Keratinocyte (primary cell): ENCODE measurements around the gene PAX1. TPM values are rescaled to one million over a fixed set of nuclear protein-coding genes. Genes with fewer than 3 reads are reported as not detected.

ENCODE experiments used
- DNase-seq: peaks from one replicate; pipeline ENCODE4 v3.0.0-alpha.2; 2011; ENCODE audit warnings: low read depth, missing footprints, low spot score
- FAIRE-seq: peaks from 2 replicates; lab custom pipeline; 2011; peaks lifted over from hg19 to GRCh38; lab: Jason Lieb, UNC
- H2AFZ ChIP-seq: 2 replicates; pipeline ENCODE4 v1.6.0; 2012; ENCODE audit warnings: low read length, control low read depth, inconsistent platforms; ENCODE audit not compliant: control insufficient read depth
- H3K27ac ChIP-seq: 2 replicates; pipeline ENCODE4 v1.5.1; 2011; ENCODE audit warnings: low read length; ENCODE audit not compliant: control insufficient read depth, insufficient read depth
- H3K27me3 ChIP-seq: 3 replicates; pipeline ENCODE4 v1.6.0; 2011; ENCODE audit warnings: low read length; ENCODE audit not compliant: control insufficient read depth, insufficient read depth; ENCODE audit errors: extremely low read depth
- H3K36me3 ChIP-seq, 2 experiments: 2 replicates in 1 of 2; 3 replicates in 1 of 2; pipeline ENCODE4 v1.5.1; 2011; ENCODE audit warnings: low read length in 2 of 2, mild to moderate bottlenecking in 1 of 2; ENCODE audit not compliant: control insufficient read depth in 2 of 2, insufficient read depth in 2 of 2; ENCODE audit errors: extremely low read depth in 1 of 2
- H3K4me1 ChIP-seq: 3 replicates; pipeline ENCODE4 v1.5.1; 2011; ENCODE audit warnings: low read length; ENCODE audit not compliant: control insufficient read depth, insufficient read depth; ENCODE audit errors: extremely low read depth
- H3K4me2 ChIP-seq: 3 replicates; pipeline ENCODE4 v1.6.0; 2011; ENCODE audit warnings: low read depth, low read length; ENCODE audit not compliant: control insufficient read depth, insufficient read depth; ENCODE audit errors: extremely low read depth
- H3K4me3 ChIP-seq, 3 experiments: fragments of 200-600 bp in 1 of 3; sonication (generic) in 1 of 3; 2 replicates in 2 of 3; 3 replicates in 1 of 3; pipeline ENCODE4 v1.5.1; 2011 to 2016; ENCODE audit warnings: low read length in 3 of 3, mild to moderate bottlenecking in 3 of 3, control low read depth in 2 of 3, inconsistent platforms in 1 of 3, low read depth in 1 of 3, mixed read lengths in 1 of 3, mixed run types in 1 of 3, moderate library complexity in 1 of 3; ENCODE audit not compliant: control insufficient read depth in 2 of 3, insufficient read depth in 2 of 3; ENCODE audit errors: extremely low read depth in 1 of 3
- H3K79me2 ChIP-seq: 2 replicates; pipeline ENCODE4 v1.6.0; 2012; ENCODE audit warnings: low read length; ENCODE audit not compliant: control insufficient read depth, insufficient read depth
- H3K9ac ChIP-seq: 3 replicates; pipeline ENCODE4 v1.6.0; 2011; ENCODE audit warnings: low read length; ENCODE audit not compliant: control insufficient read depth, insufficient read depth; ENCODE audit errors: extremely low read depth
- H3K9me1 ChIP-seq: 3 replicates; pipeline ENCODE4 v1.6.0; 2011; ENCODE audit warnings: low read length; ENCODE audit not compliant: control insufficient read depth, insufficient read depth; ENCODE audit errors: extremely low read depth
- H3K9me3 ChIP-seq: 2 replicates; pipeline ENCODE4 v1.5.1; 2012; ENCODE audit warnings: low read depth, low read length; ENCODE audit not compliant: control insufficient read depth
- H4K20me1 ChIP-seq: 3 replicates; pipeline ENCODE4 v1.6.0; 2011; ENCODE audit warnings: low read length; ENCODE audit not compliant: control insufficient read depth, insufficient read depth; ENCODE audit errors: extremely low read depth
- CTCF ChIP-seq, 3 experiments: IDR thresholded peaks in 1 of 3; conservative IDR thresholded peaks in 1 of 3; optimal IDR thresholded peaks in 1 of 3; 2 replicates in 2 of 3; 3 replicates in 1 of 3; pipeline versions ENCODE3 to v1.5.1; 2011; ENCODE audit warnings: low read length in 3 of 3, mild to moderate bottlenecking in 3 of 3, moderate library complexity in 2 of 3, control low read depth in 1 of 3, inconsistent platforms in 1 of 3; ENCODE audit not compliant: insufficient read depth in 2 of 3; ENCODE audit errors: extremely low read depth in 1 of 3
- EZH2 ChIP-seq: IDR thresholded peaks from one replicate; pipeline ENCODE4 v1.6.1; 2012; ENCODE audit warnings: inconsistent platforms, mild to moderate bottlenecking, low read length, moderate library complexity
- dilution Hi-C: fragments of 300-500 bp; cut with MboI; formaldehyde crosslinking; loops from one replicate; pipeline ENCODE4 v1.7.0; 2020; ENCODE audit warnings: low sequenced_read_pairs; ENCODE audit not compliant: extremely low pct_ligation_motif_present
- polyA plus RNA-seq, 5 experiments: library from polyadenylated mRNA; depleted of rRNA in 3 of 5; stranded (reverse) in 3 of 5; stranded (forward) in 1 of 5; unstranded in 1 of 5; fragments of >200 nt; gene quantifications; 1 replicate in 1 of 5; 2 replicates in 3 of 5; 3 replicates in 1 of 5; pipeline versions ENCODE4 v1.2.1 to v1.2.3, GENCODE V29; 2011 to 2012; ENCODE audit warnings: missing spikeins in 2 of 5, low read depth in 1 of 5, low replicate concordance in 1 of 5

Gene PAX1
- polyA plus RNA-seq, 1 donor (not counting 4 experiments of a cell fraction or from before 2014, with no cell fraction given): not detected

GRCh38 chr20:21665687-21666446 lies 39.6 kb upstream of the PAX1 start:
- H2AFZ ChIP-seq: no peak overlapping the region
- no peaks in the 10 kb centered on the region for H3K4me1 ChIP-seq
- FAIRE-seq: no peak
- no peak overlapping the region for H3K9ac ChIP-seq
- TF ChIP-seq CTCF (optimal IDR thresholded peaks at IDR 0.05 in 1 of 3, IDR thresholded peaks at IDR 0.05 in 1 of 3, conservative IDR thresholded peaks at IDR 0.05 in 1 of 3; ENCODE audit: extremely low read depth in 1 of 3, insufficient read depth in 2 of 3, low read length in 3 of 3): no peak
- TF ChIP-seq EZH2: no peak
- dilution Hi-C loops: no loop called here
- H3K4me3 ChIP-seq: no peak overlapping the region
- H3K4me2 ChIP-seq: no peak overlapping the region
- H3K27me3 ChIP-seq: no peaks in the 10 kb centered on the region
- H4K20me1 ChIP-seq: no peaks in the 10 kb centered on the region
- H3K27ac ChIP-seq: no peak overlapping the region
- peaks cover 4% of the 10 kb centered on the region for H3K9me3 ChIP-seq
- DNase-seq: no peak
- no peaks in the 10 kb centered on the region for H3K79me2 ChIP-seq
- no peaks in the 10 kb centered on the region for H3K36me3 ChIP-seq
- no peaks in the 10 kb centered on the region for H3K9me1 ChIP-seq

- TF ChIP-seq CTCF (optimal IDR thresholded peaks at IDR 0.05 in 1 of 3, IDR thresholded peaks at IDR 0.05 in 1 of 3, conservative IDR thresholded peaks at IDR 0.05 in 1 of 3; ENCODE audit: extremely low read depth in 1 of 3, insufficient read depth in 2 of 3, low read length in 3 of 3) (no peak), EZH2 (no peak)
- no peak overlapping the region for H3K4me3 ChIP-seq
- H3K36me3 ChIP-seq: no peaks in the 10 kb centered on the region
- no peaks in the 10 kb centered on the region for H3K9me1 ChIP-seq
- no peaks in the 10 kb centered on the region for H4K20me1 ChIP-seq
- H3K9ac ChIP-seq: no peak overlapping the region
- dilution Hi-C loops: no loop called here
- FAIRE-seq (no peak), DNase-seq (no peak)
- H3K9me3 ChIP-seq: peaks cover 6% of the 10 kb centered on the region
- H3K79me2 ChIP-seq: no peaks in the 10 kb centered on the region
- no peaks in the 10 kb centered on the region for H3K4me1 ChIP-seq
- no peak overlapping the region for H2AFZ ChIP-seq
- H3K27me3 ChIP-seq: no peaks in the 10 kb centered on the region
- H3K4me2 ChIP-seq: no peak overlapping the region
- no peak overlapping the region for H3K27ac ChIP-seq
Measured at GRCh38 chr20:21670126-21670525, 35.3 kb upstream of the PAX1 start.
